GM12878 (cell line): ENCODE measurements around the gene IRF4. TPM values are rescaled to one million over a fixed set of nuclear protein-coding genes. Genes with fewer than 3 reads are reported as not detected.

Experiments used
- ATAC-seq: fragments of 200-7000 bp; cut with Tn5 transposase; 3 replicates; pipeline ENCODE4 v1.9.1; 2020; ENCODE audit warnings: mild to moderate bottlenecking, moderate library complexity
- BruUV-seq: library from RNA; stranded (reverse); fragments of 400-500 nt; replicated peaks from 2 replicates; lab custom pipeline; 2021; lab: Mats Ljungman, UMichigan
- CTCF ChIA-PET: fragments of 300-600 bp; sonication (Branson Sonifier 250); formaldehyde crosslinking; extraction: SDS; loops from one replicate; lab custom pipeline; 2021; ENCODE audit warnings: inconsistent platforms; lab: Yijun Ruan, JAX
- POLR2A ChIA-PET: fragments of 350-600 bp; formaldehyde crosslinking; extraction: SDS; loops from one replicate; lab custom pipeline; 2021; ENCODE audit warnings: inconsistent platforms; lab: Charles Lee
- RAD21 ChIA-PET: fragments of 300-600 bp; sonication (Branson Sonifier 250); formaldehyde crosslinking; loops from one replicate; lab custom pipeline; 2023; ENCODE audit warnings: antibody characterized with exemption; ENCODE audit not compliant: unreplicated experiment; lab: Charles Lee
- SMC1A ChIA-PET: fragments of 300-600 bp; sonication (Branson Sonifier 250); formaldehyde crosslinking; loops from one replicate; lab custom pipeline; 2023; ENCODE audit not compliant: unreplicated experiment, uncharacterized antibody; lab: Charles Lee
- DNase-seq: peaks from one replicate; pipeline ENCODE4 v3.0.0-alpha.2; 2011; ENCODE audit warnings: low read depth, low spot score
- FAIRE-seq: peaks from 3 replicates; lab custom pipeline; 2011; peaks lifted over from hg19 to GRCh38; lab: Jason Lieb, UNC
- H2AFZ ChIP-seq: 2 replicates; pipeline ENCODE4 v1.6.0; 2011; ENCODE audit warnings: low read depth, low read length, control low read depth; ENCODE audit not compliant: control insufficient read depth
- H3K27ac ChIP-seq: 2 replicates; pipeline ENCODE4 v1.5.1; 2011; ENCODE audit warnings: control low read depth; ENCODE audit not compliant: control insufficient read depth, insufficient read depth
- H3K27me3 ChIP-seq, 2 experiments: replicated peaks in 1 of 2; 2 replicates each; pipeline versions ENCODE4 v1.6.0 to v1.6.1; 2011; ENCODE audit warnings: low read length in 1 of 2; ENCODE audit not compliant: control insufficient read depth in 2 of 2, insufficient read depth in 2 of 2
- H3K36me3 ChIP-seq, 2 experiments: 2 replicates each; pipeline ENCODE4 v1.5.1; 2011; ENCODE audit warnings: low read length in 1 of 2; ENCODE audit not compliant: control insufficient read depth in 2 of 2, insufficient read depth in 2 of 2
- H3K4me1 ChIP-seq: 2 replicates; pipeline ENCODE4 v1.6.1; 2011; ENCODE audit warnings: mild to moderate bottlenecking, low read length, moderate library complexity, mixed read lengths; ENCODE audit not compliant: control insufficient read depth, insufficient read depth
- H3K4me2 ChIP-seq: 2 replicates; pipeline ENCODE4 v1.6.0; 2011; ENCODE audit warnings: control low read depth; ENCODE audit not compliant: control insufficient read depth, insufficient read depth
- H3K4me3 ChIP-seq: fragments of 200-600 bp; sonication (generic); 2 replicates; pipeline ENCODE4 v1.5.1; 2016
- H3K79me2 ChIP-seq: 2 replicates; pipeline ENCODE4 v1.6.0; 2011; ENCODE audit warnings: low read length; ENCODE audit not compliant: control insufficient read depth, insufficient read depth
- H3K9ac ChIP-seq: 2 replicates; pipeline ENCODE4 v1.8.0; 2011; ENCODE audit warnings: low read length, control low read depth, mixed read lengths; ENCODE audit not compliant: control insufficient read depth, insufficient read depth
- H3K9me3 ChIP-seq: replicated peaks from 3 replicates; pipeline ENCODE4 v1.5.1; 2011; ENCODE audit warnings: mild to moderate bottlenecking, low read length; ENCODE audit not compliant: control insufficient read depth, insufficient read depth
- H4K20me1 ChIP-seq: 2 replicates; pipeline ENCODE4 v1.6.0; 2011; ENCODE audit not compliant: control insufficient read depth, insufficient read depth
- IKZF1 ChIP-seq: fragments of 450-650 bp; conservative IDR thresholded peaks from 2 replicates; pipeline ENCODE4 v1.6.1; 2017; ENCODE audit warnings: antibody characterized with exemption, mild to moderate bottlenecking
- SMAD1 ChIP-seq: fragments of 450-650 bp; IDR thresholded peaks from 2 replicates; pipeline ENCODE4 v1.6.1; 2018; ENCODE audit warnings: mild to moderate bottlenecking, low read depth; ENCODE audit not compliant: partially characterized antibody
- SMAD5 ChIP-seq: IDR thresholded peaks from 2 replicates; pipeline ENCODE4 v1.6.1; 2016; ENCODE audit warnings: antibody characterized with exemption, low read depth
- TARDBP ChIP-seq: IDR thresholded peaks from 2 replicates; pipeline ENCODE4 v1.6.1; 2016; ENCODE audit warnings: borderline replicate concordance
- TBL1XR1 ChIP-seq: IDR thresholded peaks from 2 replicates; pipeline ENCODE4 v1.6.1; 2012; ENCODE audit warnings: low read depth, low read length, improper control_type of control experiment
- ZNF274 ChIP-seq: IDR thresholded peaks from one replicate; pipeline ENCODE4 v1.8.0; 2011; ENCODE audit not compliant: insufficient read length, insufficient read depth
- WGBS: methylation state at CpG from one replicate; pipeline ENCODE4 v1.1.6; 2016; ENCODE audit warnings: low lambda C conversion rate; ENCODE audit not compliant: insufficient replicate concordance, insufficient coverage; ENCODE audit errors: missing lambda C conversion rate; 5-methylcytosine and 5-hydroxymethylcytosine counted together
- in situ Hi-C: fragments of 300-500 bp; cut with MboI; formaldehyde crosslinking; loops from 9 replicates; pipeline ENCODE4 v1.14.3; 2018; ENCODE audit warnings: mixed read lengths
- intact Hi-C: fragments of 100-400 bp; cut with micrococcal nuclease; formaldehyde crosslinking; loops from one replicate; pipeline ENCODE4 v1.14.2; 2022; ENCODE audit not compliant: unreplicated experiment
- polyA plus RNA-seq, 11 experiments: library from polyadenylated mRNA; depleted of rRNA in 4 of 11; unstranded in 6 of 11; stranded (reverse) in 5 of 11; fragments of >200 nt; fragmentation: Nextera tagmentation in 4 of 11; fragmentation: Illumina TruSeq in 1 of 11; extraction: Ambion mirVana in 4 of 11; extraction: Trizol in 1 of 11; gene quantifications; 1 replicate in 1 of 11; 2 replicates in 10 of 11; pipeline versions ENCODE4 v1.2.1 to v1.2.3, GENCODE V29; 2011 to 2016; ENCODE audit warnings: inconsistent platforms in 2 of 11, missing spikeins in 2 of 11, low read depth in 1 of 11
- total RNA-seq, 4 experiments: library from RNA; depleted of rRNA in 3 of 4; stranded (reverse); fragments of >200 nt in 3 of 4; fragmentation: Illumina TruSeq in 1 of 4; extraction: Trizol in 1 of 4; gene quantifications; 2 replicates each; pipeline versions ENCODE4 v1.2.1 to v1.2.3, GENCODE V29; 2013 to 2021
- TF ChIP-seq, protein P1 (sequence below): IDR thresholded peaks from 2 replicates; pipeline ENCODE4 v1.6.1; 2012; ENCODE audit warnings: low read depth, low read length, improper control_type of control experiment
- TF ChIP-seq, protein P2 (sequence below): fragments of 450-650 bp; conservative IDR thresholded peaks from 2 replicates; pipeline ENCODE4 v1.6.1; 2017; ENCODE audit warnings: mild to moderate bottlenecking, moderate library complexity
- TF ChIP-seq, protein P3 (sequence below): IDR thresholded peaks from 2 replicates; pipeline ENCODE4 v1.6.1; 2011; ENCODE audit warnings: borderline replicate concordance, low read depth, mild to moderate bottlenecking, moderate library complexity, low read length; ENCODE audit not compliant: insufficient read depth, poor library complexity, severe bottlenecking
- TF ChIP-seq, protein P4 (sequence below): fragments of 450-650 bp; IDR thresholded peaks from 2 replicates; pipeline ENCODE4 v1.6.1; 2017; ENCODE audit warnings: mild to moderate bottlenecking, moderate library complexity

IRF4 gene
- total and polyA plus RNA-seq, 10 of the 15 experiments (the other 5 are each of a cell fraction or from before 2014, with no cell fraction given), result 50.0 to 495 (median 257) TPM

DNA sequence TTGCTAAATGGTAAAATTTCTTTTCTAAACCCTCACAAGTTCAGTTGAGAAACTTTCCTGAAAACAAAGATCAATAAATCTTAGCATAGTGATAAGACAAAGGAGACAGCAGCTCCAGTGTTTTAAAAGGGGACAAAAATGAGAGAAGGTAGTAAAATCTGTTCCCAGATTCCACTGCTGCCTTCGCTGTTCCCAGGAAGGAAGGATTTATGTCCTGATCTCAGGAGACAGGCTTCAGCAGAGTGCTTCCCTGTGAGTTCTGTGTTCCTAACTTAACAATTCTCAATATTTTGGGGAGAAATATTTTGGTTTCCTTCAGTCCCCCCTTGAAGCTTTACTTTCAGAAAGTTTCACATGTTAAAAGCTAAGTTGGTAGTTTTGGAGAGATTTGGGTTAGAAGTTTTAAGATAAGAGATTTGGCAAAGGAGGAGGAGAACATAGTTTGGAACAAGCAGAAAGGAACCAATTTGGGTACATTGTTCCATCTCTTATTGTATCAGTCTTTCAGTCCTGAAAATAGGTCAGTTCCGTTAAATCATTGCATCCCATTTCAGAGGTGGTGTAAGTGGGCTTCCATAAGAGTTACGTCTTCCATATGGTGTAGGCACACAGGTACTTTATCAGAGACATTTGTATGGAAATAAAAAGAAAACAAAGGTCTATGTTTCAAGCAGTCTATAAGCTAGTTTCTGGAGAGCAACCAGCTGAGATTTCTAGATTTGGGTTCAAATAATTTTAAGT, 20.8 kb downstream of the IRF4 start:
- H3K9me3 ChIP-seq, result peaks cover 2% of the 10 kb centered on the region; the same call in 2 of the 3 replicates
- no peaks in the 10 kb centered on the region for H3K79me2 ChIP-seq
- CTCF ChIA-PET, result interaction anchor here (0.8 to 1.5 kb wide), 5 partner anchors 9 to 181 kb away, joined by 3 to 4 read pairs (median 3); no protein-coding TSS in a partner anchor
- ATAC-seq (peak; percentile 25), FAIRE-seq (no peak), DNase-seq (no peak)
- H3K4me3 ChIP-seq, result no peak overlapping the region
- no peak overlapping the region for H3K4me2 ChIP-seq
- H4K20me1 ChIP-seq, result peaks cover 15% of the 10 kb centered on the region
- H2AFZ ChIP-seq, result no peak overlapping the region
- intact Hi-C loops, result no loop called here
- H3K36me3 ChIP-seq, result peaks cover 14 to 35% of the 10 kb centered on the region in 2 experiments
- in situ Hi-C loops, result no loop called here
- 81% methylated on average over 3 of the region's 3 CpGs for WGBS
- no peak overlapping the region for H3K9ac ChIP-seq
- RAD21 ChIA-PET, result interaction anchor here (0.7 to 1.3 kb wide), 7 partner anchors 8 to 104 kb away, joined by 3 to 4 read pairs (median 3); no protein-coding TSS in a partner anchor
- no TSS peak for BruUV-seq
- no peaks in the 10 kb centered on the region for H3K27me3 ChIP-seq
- H3K27ac ChIP-seq, result no peak overlapping the region
- POLR2A ChIA-PET, result interaction anchor here (0.8 to 1.4 kb wide), 5 partner anchors 10 to 77 kb away, joined by 3 read pairs; no protein-coding TSS in a partner anchor
- H3K4me1 ChIP-seq, result no peaks in the 10 kb centered on the region
- SMC1A ChIA-PET, result interaction anchor here (1.1 to 5.3 kb wide), 12 partner anchors 8 to 194 kb away, joined by 3 to 23 read pairs (median 4); partner anchors contain the start of gene IRF4
- TF ChIP-seq TARDBP (no peak; the same call in 1 of the 2 replicates), IKZF1 (0 out of 2 replicates have a peak, but pooled peaks have one; percentile 19), SMAD5 (0 out of 2 replicates have a peak, but pooled peaks have one; percentile 12), ZNF274 (no peak), TBL1XR1 (no peak), SMAD1 (peak; percentile 17)
- TF ChIP-seq, protein P1, sequence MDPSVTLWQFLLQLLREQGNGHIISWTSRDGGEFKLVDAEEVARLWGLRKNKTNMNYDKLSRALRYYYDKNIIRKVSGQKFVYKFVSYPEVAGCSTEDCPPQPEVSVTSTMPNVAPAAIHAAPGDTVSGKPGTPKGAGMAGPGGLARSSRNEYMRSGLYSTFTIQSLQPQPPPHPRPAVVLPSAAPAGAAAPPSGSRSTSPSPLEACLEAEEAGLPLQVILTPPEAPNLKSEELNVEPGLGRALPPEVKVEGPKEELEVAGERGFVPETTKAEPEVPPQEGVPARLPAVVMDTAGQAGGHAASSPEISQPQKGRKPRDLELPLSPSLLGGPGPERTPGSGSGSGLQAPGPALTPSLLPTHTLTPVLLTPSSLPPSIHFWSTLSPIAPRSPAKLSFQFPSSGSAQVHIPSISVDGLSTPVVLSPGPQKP, result no peak
- TF ChIP-seq, protein P2, sequence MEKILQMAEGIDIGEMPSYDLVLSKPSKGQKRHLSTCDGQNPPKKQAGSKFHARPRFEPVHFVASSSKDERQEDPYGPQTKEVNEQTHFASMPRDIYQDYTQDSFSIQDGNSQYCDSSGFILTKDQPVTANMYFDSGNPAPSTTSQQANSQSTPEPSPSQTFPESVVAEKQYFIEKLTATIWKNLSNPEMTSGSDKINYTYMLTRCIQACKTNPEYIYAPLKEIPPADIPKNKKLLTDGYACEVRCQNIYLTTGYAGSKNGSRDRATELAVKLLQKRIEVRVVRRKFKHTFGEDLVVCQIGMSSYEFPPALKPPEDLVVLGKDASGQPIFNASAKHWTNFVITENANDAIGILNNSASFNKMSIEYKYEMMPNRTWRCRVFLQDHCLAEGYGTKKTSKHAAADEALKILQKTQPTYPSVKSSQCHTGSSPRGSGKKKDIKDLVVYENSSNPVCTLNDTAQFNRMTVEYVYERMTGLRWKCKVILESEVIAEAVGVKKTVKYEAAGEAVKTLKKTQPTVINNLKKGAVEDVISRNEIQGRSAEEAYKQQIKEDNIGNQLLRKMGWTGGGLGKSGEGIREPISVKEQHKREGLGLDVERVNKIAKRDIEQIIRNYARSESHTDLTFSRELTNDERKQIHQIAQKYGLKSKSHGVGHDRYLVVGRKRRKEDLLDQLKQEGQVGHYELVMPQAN, result no peak
- TF ChIP-seq, protein P3, sequence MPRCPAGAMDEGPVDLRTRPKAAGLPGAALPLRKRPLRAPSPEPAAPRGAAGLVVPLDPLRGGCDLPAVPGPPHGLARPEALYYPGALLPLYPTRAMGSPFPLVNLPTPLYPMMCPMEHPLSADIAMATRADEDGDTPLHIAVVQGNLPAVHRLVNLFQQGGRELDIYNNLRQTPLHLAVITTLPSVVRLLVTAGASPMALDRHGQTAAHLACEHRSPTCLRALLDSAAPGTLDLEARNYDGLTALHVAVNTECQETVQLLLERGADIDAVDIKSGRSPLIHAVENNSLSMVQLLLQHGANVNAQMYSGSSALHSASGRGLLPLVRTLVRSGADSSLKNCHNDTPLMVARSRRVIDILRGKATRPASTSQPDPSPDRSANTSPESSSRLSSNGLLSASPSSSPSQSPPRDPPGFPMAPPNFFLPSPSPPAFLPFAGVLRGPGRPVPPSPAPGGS, result peak; percentile 10
- TF ChIP-seq, protein P4, sequence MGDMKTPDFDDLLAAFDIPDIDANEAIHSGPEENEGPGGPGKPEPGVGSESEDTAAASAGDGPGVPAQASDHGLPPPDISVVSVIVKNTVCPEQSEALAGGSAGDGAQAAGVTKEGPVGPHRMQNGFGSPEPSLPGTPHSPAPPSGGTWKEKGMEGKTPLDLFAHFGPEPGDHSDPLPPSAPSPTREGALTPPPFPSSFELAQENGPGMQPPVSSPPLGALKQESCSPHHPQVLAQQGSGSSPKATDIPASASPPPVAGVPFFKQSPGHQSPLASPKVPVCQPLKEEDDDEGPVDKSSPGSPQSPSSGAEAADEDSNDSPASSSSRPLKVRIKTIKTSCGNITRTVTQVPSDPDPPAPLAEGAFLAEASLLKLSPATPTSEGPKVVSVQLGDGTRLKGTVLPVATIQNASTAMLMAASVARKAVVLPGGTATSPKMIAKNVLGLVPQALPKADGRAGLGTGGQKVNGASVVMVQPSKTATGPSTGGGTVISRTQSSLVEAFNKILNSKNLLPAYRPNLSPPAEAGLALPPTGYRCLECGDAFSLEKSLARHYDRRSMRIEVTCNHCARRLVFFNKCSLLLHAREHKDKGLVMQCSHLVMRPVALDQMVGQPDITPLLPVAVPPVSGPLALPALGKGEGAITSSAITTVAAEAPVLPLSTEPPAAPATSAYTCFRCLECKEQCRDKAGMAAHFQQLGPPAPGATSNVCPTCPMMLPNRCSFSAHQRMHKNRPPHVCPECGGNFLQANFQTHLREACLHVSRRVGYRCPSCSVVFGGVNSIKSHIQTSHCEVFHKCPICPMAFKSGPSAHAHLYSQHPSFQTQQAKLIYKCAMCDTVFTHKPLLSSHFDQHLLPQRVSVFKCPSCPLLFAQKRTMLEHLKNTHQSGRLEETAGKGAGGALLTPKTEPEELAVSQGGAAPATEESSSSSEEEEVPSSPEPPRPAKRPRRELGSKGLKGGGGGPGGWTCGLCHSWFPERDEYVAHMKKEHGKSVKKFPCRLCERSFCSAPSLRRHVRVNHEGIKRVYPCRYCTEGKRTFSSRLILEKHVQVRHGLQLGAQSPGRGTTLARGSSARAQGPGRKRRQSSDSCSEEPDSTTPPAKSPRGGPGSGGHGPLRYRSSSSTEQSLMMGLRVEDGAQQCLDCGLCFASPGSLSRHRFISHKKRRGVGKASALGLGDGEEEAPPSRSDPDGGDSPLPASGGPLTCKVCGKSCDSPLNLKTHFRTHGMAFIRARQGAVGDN, result no peak
